AG09309 (cell line): ENCODE results near the gene CDK11B.

Experiments
- DNase-seq: peaks from one replicate; pipeline ENCODE4 v3.0.0-alpha.2; 2010; ENCODE audit warnings: low read depth
- H3K4me3 ChIP-seq: 2 replicates; pipeline ENCODE4 v1.5.1; 2011; ENCODE audit warnings: mild to moderate bottlenecking, low read depth, low read length, moderate library complexity; ENCODE audit not compliant: control insufficient read depth
- TF ChIP-seq, protein P1 (sequence below): IDR thresholded peaks from 2 replicates; pipeline ENCODE4 v1.5.1; 2011; ENCODE audit warnings: mild to moderate bottlenecking, low read depth, low read length, inconsistent platforms; ENCODE audit not compliant: insufficient read depth, control insufficient read depth; ENCODE audit errors: missing control alignments

CDK11B gene

DNA sequence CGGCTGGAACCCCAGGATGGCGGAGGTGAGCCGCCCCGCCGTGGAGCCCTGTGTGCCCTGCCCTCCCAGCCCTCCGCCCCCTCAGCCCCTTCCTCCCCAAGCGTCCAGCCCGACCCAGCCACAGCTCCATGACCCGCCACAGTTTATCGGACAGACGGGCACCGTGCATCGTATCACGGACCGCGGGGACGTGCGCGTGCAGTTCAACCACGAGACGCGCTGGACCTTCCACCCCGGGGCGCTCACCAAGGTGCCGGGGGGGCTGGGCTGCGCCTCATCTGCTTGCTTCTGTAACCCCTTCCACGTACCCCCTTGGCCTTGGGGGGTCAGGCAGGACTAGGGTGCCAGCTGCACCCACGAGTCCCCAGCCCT lies 33.4 kb downstream of the CDK11B start:
- TF ChIP-seq, protein P1, sequence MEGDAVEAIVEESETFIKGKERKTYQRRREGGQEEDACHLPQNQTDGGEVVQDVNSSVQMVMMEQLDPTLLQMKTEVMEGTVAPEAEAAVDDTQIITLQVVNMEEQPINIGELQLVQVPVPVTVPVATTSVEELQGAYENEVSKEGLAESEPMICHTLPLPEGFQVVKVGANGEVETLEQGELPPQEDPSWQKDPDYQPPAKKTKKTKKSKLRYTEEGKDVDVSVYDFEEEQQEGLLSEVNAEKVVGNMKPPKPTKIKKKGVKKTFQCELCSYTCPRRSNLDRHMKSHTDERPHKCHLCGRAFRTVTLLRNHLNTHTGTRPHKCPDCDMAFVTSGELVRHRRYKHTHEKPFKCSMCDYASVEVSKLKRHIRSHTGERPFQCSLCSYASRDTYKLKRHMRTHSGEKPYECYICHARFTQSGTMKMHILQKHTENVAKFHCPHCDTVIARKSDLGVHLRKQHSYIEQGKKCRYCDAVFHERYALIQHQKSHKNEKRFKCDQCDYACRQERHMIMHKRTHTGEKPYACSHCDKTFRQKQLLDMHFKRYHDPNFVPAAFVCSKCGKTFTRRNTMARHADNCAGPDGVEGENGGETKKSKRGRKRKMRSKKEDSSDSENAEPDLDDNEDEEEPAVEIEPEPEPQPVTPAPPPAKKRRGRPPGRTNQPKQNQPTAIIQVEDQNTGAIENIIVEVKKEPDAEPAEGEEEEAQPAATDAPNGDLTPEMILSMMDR, result no peak
- no peak for DNase-seq

DNA sequence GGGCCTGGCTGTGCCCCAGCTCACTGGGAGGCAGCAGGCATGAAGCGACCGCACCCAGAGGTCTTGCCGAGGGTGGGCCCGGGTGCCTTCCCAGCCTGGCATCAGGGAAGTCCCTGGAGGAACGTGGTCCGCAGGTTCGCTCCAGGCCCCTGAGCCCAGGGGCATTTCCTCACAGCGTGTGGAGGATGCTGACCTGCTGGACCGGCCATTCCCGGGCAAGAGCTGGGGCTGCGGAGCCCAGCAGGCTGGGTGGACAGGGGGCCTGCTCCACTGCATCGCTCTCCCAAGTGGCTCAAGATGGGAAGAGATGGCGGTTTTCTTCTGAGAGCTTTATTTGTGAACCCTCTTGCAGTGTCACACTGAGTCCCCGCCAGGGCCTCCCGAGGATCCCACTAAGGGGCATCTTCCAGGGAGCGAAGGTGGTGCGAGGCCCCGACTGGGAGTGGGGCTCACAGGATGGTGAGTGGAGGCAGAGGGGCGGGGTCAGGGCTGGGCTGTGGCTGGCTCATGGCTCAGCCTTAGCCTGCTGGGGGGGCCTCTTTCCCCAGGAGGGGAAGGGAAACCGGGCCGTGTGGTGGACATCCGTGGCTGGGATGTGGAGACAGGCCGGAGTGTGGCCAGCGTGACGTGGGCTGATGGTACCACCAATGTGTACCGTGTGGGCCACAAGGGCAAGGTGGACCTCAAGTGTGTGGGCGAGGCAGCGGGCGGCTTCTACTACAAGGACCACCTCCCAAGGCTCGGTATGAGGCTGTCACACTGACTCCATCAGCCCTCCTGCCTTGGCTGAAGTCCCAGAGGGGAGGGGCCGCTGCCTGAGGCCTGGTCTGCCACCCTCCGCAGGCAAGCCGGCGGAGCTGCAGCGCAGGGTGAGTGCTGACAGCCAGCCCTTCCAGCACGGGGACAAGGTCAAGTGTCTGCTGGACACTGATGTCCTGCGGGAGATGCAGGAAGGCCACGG lies 34.1 kb downstream of the CDK11B start:
- H3K4me3 ChIP-seq, result no peak overlapping the region
- TF ChIP-seq, protein P1, result no peak
- DNase-seq, result no peak

More for the DNA sequence above, 33.4 kb downstream of the CDK11B start:
- no peak overlapping the region for H3K4me3 ChIP-seq

DNA sequence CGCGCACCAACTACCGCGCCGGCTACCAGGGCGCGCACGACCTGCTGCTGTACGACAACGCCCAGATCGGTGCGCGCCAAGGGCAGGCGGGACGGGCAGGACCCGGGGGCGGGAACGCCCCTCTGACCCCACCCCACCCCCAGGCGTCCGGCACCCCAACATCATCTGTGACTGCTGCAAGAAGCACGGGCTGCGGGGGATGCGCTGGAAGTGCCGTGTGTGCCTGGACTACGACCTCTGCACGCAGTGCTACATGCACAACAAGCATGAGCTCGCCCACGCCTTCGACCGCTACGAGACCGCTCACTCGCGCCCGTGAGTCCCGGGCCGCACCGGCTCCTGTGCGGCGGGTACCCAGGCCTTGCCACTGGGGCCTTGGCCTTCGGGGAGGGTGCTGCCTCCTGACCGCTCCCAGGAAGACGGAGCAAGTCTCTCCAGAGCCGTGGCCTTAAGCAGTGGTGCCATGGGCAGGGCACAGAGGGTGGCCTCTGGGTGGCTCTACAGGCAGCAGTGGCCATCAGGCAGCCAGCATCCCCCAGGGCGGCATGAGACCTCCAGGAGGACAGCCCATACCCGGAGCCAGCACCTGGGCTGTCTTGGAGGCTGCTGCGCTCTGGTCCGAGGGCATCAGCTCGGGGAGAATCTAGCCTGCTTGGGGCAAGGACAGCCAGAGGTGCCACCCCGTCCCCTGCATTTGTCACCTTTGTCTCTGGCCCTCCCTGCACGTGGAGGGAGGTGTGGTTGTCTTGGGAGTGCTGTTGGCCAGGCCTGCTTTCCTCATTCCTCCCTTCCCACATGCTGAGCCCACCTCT lies 35.0 kb downstream of the CDK11B start:
- no peak for DNase-seq
- TF ChIP-seq, protein P1, result no peak
- no peak overlapping the region for H3K4me3 ChIP-seq

DNA sequence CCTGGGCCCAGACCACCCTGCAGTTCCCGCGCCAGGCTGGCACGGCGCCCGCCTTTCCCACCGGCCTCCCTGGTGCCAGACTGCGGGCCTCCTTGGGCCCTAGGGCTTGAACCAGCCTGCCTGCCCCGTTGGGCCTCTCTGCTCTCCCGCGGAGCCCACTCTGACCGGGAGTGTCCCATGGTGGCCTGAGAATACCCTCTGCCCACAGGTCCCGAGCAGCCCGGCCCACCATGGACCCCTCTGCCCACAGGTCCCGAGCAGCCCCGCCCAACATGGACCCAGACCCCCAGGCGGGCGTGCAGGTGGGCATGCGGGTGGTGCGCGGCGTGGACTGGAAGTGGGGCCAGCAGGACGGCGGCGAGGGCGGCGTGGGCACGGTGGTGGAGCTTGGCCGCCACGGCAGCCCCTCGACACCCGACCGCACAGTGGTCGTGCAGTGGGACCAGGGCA lies 35.6 kb downstream of the CDK11B start:
- H3K4me3 ChIP-seq, result no peak overlapping the region
- no peak for DNase-seq
- TF ChIP-seq, protein P1, result no peak

DNA sequence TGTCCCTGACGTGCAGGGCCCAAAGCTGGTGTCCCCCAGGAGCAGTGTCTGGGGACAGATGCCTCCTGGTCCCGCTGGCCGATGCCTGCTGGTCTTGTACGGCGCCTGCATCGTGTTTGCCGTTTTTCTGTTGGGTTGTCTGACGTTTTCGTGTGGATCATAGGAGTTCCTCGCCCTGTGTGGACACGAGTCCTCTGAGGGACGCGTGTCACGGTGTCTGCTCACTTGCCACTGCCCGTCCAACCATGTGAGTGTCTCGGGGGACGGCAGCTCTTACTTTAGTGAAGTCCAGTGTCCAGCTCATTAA lies 36.1 kb downstream of the CDK11B start:
- TF ChIP-seq, protein P1, result no peak
- no peak for DNase-seq
- no peak overlapping the region for H3K4me3 ChIP-seq

DNA sequence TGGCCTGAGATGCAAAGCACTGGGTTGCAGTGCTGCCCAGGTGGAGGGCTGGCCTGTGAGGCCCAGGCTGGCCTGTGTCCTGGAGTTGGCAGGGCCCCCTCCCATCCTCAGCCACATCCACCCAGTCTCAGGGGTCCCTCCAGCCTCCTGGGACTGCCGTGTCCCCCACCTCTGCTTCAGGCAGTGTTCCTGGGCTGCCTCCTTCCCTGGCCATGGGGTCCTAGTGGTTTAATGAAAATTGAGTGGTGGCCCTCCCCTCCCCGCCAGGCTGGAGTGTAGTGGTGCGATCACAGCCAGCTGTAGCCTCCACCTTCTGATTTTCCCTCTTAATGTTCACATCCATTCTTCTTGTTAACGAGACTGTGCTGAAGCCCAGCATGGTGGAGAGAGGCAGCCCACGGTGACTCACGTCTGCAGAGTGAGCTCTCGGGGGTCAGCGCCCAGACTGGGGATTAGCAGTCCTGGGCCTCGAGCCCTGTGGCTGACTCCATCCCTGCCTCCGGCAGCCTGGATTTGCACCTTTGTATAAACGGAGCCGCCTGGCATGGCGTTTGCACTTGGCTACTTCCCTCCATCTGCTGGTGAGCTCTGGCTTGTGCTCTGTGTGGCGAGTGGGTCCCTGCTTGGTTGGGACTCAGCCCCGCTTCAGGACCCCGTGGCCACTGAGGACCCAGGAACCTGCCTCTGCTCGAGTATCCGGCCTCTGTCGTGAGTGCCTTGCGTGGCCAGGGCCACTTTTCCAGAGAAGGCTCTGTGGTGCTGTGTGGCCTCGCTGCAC lies 36.6 kb downstream of the CDK11B start:
- H3K4me3 ChIP-seq, result no peak overlapping the region
- TF ChIP-seq, protein P1, result no peak
- no peak for DNase-seq
